Measurements from ENCODE around the gene HNRNPDL.

Gene HNRNPDL

GRCh38 chr4:82436130-82436529 is 5.9 kb upstream of the HNRNPDL start:
- TF ChIP-seq TSHZ2 (CRISPR knock-in tag; IDR thresholded peaks at IDR 0.05) = no peak
- no peak for ATAC-seq

- no peak for ATAC-seq
- TF ChIP-seq ZNF8 (CRISPR knock-in tag; IDR thresholded peaks at IDR 0.05) (no peak), CREB5 (CRISPR knock-in tag; IDR thresholded peaks at IDR 0.05; ENCODE audit: low read depth) (no peak), ZFP30 (CRISPR knock-in tag; IDR thresholded peaks at IDR 0.05) (no peak), TOX (CRISPR knock-in tag; IDR thresholded peaks at IDR 0.05; ENCODE audit: borderline replicate concordance) (no peak), ESRRG (CRISPR knock-in tag; IDR thresholded peaks at IDR 0.05) (no peak), TSHZ2 (CRISPR knock-in tag; IDR thresholded peaks at IDR 0.05) (no peak)
Measured at GRCh38 chr4:82434949-82435348, 4.7 kb upstream of the HNRNPDL start.

- ATAC-seq = no peak
- TF ChIP-seq SNAI2 (CRISPR knock-in tag; IDR thresholded peaks at IDR 0.05) (no peak), ZNF565 (CRISPR knock-in tag; conservative IDR thresholded peaks at IDR 0.05; ENCODE audit: low read depth) (no peak), ISL1 (CRISPR knock-in tag; IDR thresholded peaks at IDR 0.05) (no peak), ARNTL (CRISPR knock-in tag; IDR thresholded peaks at IDR 0.05; ENCODE audit: borderline replicate concordance, low read depth) (no peak), RARB (CRISPR knock-in tag; IDR thresholded peaks at IDR 0.05) (no peak), POU6F1 (CRISPR knock-in tag; IDR thresholded peaks at IDR 0.05; ENCODE audit: borderline replicate concordance, low read depth) (no peak), TSHZ2 (CRISPR knock-in tag; IDR thresholded peaks at IDR 0.05) (no peak), CSRNP3 (CRISPR knock-in tag; IDR thresholded peaks at IDR 0.05) (no peak), ZNF8 (CRISPR knock-in tag; IDR thresholded peaks at IDR 0.05) (no peak), CREB5 (CRISPR knock-in tag; IDR thresholded peaks at IDR 0.05; ENCODE audit: low read depth) (no peak), CSDC2 (CRISPR knock-in tag; IDR thresholded peaks at IDR 0.05) (no peak), PATZ1 (CRISPR knock-in tag; IDR thresholded peaks at IDR 0.05; ENCODE audit: borderline replicate concordance) (no peak), OSR1 (CRISPR knock-in tag; IDR thresholded peaks at IDR 0.05) (no peak), ESRRG (CRISPR knock-in tag; IDR thresholded peaks at IDR 0.05) (no peak)
Measured at GRCh38 chr4:82433791-82434190, 3.5 kb upstream of the HNRNPDL start.

Measured in SK-N-SH treated with all-trans-retinoic acid at 6 μM for 48 hours (cell line).